Central memory CD8-positive, alpha-beta T cell (primary cell): Measurements from ENCODE around the gene SYT7.
"Not testable (repeated sequence)": the region's sequence is repeated elsewhere in the genome, so short reads cannot be mapped to it uniquely, and the experiment has no call there.

Experiments
- ATAC-seq: fragments of 150-1000 bp; cut with Tn5 transposase; replicated peaks from 2 replicates; pipeline ENCODE4 v1.10.0; 2022; ENCODE audit warnings: mild to moderate bottlenecking, moderate FRiP score, moderate number of reproducible peaks; ENCODE audit not compliant: poor library complexity, severe bottlenecking; ENCODE audit errors: extremely low read depth
- DNase-seq, 2 donors: peaks; one replicate each; pipeline ENCODE4 v3.0.0; 2021; ENCODE audit warnings: low spot score in 2 of 2
- H3K27ac Mint-ChIP-seq: one replicate; pipeline ENCODE4 v1.8.0; 2022; ENCODE audit warnings: low read depth, mild to moderate bottlenecking, moderate library complexity, mixed read lengths
- H3K27me3 Mint-ChIP-seq: one replicate; pipeline ENCODE4 v1.8.0; 2022; ENCODE audit warnings: mixed read lengths
- H3K36me3 Mint-ChIP-seq: one replicate; pipeline ENCODE4 v1.8.0; 2022; ENCODE audit warnings: mild to moderate bottlenecking, moderate library complexity, mixed read lengths; ENCODE audit not compliant: insufficient read depth
- H3K4me1 Mint-ChIP-seq: one replicate; pipeline ENCODE4 v1.8.0; 2022; ENCODE audit warnings: mixed read lengths
- H3K4me3 Mint-ChIP-seq: one replicate; pipeline ENCODE4 v1.8.0; 2022; ENCODE audit warnings: mild to moderate bottlenecking, moderate library complexity, mixed read lengths
- H3K9me3 Mint-ChIP-seq: one replicate; pipeline ENCODE4 v1.8.0; 2022; ENCODE audit warnings: mixed read lengths

Gene SYT7

DNA sequence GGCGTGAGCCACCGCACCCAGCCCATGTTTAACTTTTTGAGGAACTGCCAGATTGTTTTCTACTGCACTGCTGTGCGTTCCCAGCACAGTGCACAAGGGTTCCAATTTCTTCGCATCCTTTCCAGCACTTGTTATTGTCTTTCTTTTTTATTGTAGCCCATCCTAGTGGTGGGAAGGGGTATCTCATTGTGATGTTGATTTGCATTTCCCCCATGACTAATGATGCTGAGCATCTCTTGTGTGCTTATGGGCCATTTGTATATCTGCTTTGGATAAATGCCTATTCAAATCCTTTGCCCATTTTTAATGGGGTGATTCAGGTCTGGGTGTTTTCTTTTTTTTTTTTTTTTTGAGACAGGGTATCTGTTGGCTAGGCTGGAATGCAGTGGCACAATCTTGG is 36.6 kb upstream of the SYT7 start:
- no peaks in the 10 kb centered on the region for H3K36me3 Mint-ChIP-seq
- H3K27ac Mint-ChIP-seq = no peak overlapping the region
- DNase-seq (no peak), ATAC-seq (no peak)
- H3K9me3 Mint-ChIP-seq = no peaks in the 10 kb centered on the region
- H3K27me3 Mint-ChIP-seq = peaks cover 56% of the 10 kb centered on the region
- H3K4me3 Mint-ChIP-seq = no peak overlapping the region
- H3K4me1 Mint-ChIP-seq = no peaks in the 10 kb centered on the region

DNA sequence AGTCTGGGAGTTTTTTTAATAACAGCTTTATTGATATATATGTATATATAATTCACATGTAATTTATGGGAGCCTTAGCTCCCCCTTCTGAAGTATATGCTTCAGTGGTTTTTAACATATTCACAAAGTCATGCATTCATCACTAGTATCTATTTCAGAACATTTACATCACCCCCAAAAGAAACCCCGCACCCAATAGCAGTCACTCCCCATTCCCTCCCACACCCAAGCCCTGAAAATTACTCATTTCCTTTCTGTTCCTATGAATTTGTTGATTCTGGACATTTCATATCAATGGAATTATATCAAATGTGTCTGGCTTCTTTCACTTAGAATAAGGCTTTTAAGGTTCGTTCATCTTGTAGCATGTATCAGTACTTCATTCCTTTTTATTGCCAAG is 35.6 kb upstream of the SYT7 start:
- Mint-ChIP-seq H3K36me3 (peaks cover 3% of the 10 kb centered on the region), H3K9me3 (no peaks in the 10 kb centered on the region), H3K4me1 (no peaks in the 10 kb centered on the region), H3K27ac (no peak overlapping the region), H3K4me3 (no peak overlapping the region), H3K27me3 (peaks cover 56% of the 10 kb centered on the region)
- DNase-seq = no peak
- no peak for ATAC-seq

DNA sequence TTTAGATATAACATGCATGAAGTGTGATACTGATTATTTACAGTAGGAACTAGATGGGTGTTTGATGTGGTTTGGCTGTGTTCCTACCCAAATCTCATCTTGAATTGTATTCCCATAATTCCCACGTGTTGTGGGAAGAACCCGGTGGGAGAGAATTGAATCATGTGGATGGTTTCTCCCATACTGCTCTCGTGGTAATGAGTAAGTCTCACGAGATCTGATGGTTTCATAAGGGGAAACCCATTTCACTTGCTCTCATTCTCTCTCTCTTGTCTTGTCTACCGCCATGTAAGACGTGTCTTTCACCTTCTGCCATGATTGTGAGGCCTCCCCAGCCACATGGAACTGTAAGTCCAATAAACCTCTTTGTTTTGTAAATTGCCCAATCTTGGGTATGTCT is 33.9 kb upstream of the SYT7 start:
- not testable (repeated sequence) for H3K4me3 Mint-ChIP-seq, H3K9me3 Mint-ChIP-seq, ATAC-seq, H3K36me3 Mint-ChIP-seq, H3K4me1 Mint-ChIP-seq, H3K27ac Mint-ChIP-seq, DNase-seq
- peaks cover 55% of the 10 kb centered on the region for H3K27me3 Mint-ChIP-seq

DNA sequence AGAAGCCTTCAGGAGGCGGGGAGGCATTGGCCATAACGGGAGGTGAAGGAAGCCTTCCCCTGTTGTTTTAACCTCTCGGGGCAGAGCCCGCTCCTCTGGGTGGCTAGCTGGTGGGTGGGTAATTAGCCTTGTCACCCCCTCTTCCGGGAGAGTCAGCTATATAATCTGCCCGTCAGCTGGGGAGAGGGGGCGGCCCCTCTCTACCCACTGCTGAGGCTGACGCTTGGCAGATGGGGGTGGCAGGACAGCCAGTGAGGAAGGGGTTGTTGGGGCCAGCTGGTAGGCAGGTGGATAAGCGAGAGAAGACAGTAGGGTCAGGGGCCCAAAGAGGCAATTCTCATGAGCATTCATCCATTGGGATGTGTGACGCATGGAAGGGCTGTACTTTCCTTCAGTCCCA is 33.0 kb upstream of the SYT7 start:
- Mint-ChIP-seq H3K9me3 (no peaks in the 10 kb centered on the region), H3K4me3 (no peak overlapping the region), H3K27ac (no peak overlapping the region), H3K27me3 (peaks cover 55% of the 10 kb centered on the region), H3K36me3 (peaks cover 3% of the 10 kb centered on the region), H3K4me1 (no peaks in the 10 kb centered on the region)
- DNase-seq = no peak
- no peak for ATAC-seq

DNA sequence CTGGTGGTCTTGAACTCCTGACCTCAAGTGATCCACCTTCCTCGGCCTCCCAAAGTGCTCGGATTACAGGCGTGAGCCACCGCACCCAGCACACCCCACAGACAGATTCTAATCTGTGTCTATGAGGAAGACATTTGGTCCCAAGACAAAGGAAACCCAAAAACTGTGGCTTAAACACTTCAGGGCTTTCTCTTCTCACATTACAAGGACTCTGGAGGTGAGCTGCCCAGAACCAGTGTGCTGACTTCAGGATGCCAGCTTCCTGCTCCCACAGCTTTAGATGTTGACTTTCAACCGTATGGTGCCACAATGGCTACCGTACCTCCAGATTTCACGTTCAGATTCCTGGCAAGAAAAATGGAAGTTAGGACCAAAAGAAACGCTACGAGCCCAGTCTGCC is 32.2 kb upstream of the SYT7 start:
- Mint-ChIP-seq H3K4me1 (no peaks in the 10 kb centered on the region), H3K36me3 (peaks cover 3% of the 10 kb centered on the region), H3K4me3 (no peak overlapping the region), H3K27ac (no peak overlapping the region), H3K9me3 (no peaks in the 10 kb centered on the region), H3K27me3 (peaks cover 49% of the 10 kb centered on the region)
- DNase-seq (no peak), ATAC-seq (no peak)

DNA sequence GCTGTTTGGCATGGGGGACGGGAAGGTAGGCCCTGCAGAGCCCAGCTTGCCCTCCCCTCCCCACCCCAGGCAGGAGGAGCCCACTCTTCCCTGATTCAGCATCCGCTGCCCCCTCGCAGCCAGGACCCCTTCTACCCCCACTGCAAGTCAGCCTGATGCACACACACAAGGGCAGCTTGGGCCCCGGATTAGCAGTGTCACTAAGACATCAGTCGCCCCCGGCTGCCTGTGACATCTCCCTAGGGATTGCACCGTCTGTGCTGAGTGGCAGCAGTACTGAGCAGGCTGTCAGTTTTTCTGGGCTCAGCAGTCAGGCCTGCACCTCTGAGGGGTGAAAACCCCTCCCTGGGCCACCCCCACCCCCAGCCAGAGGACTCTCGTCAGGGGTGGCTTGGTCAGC is 30.4 kb upstream of the SYT7 start:
- peaks cover 3% of the 10 kb centered on the region for H3K36me3 Mint-ChIP-seq
- ATAC-seq (no peak), DNase-seq (no peak)
- H3K27me3 Mint-ChIP-seq = peaks cover 65% of the 10 kb centered on the region
- no peak overlapping the region for H3K4me3 Mint-ChIP-seq
- H3K27ac Mint-ChIP-seq = no peak overlapping the region
- H3K4me1 Mint-ChIP-seq = no peaks in the 10 kb centered on the region
- H3K9me3 Mint-ChIP-seq = no peaks in the 10 kb centered on the region

DNA sequence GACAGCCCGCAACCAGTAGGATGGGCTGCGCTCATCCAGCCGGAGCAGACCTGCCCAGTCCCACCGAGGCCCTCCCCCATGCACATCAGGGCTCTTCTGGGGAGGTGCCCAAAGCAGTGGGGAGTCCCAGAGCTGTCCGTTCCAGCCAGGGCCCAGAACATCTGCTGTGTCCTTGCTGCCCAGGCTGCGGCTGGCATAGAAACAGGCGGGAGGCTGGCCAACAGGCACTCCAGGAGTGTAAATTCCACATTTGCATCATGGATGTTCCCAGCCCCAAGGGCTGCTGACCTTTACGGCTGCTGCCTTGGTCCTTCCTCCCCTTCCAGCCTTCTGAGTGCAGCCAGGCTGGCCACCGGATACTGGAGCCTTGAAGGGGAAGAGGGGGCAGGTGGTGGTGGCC is 30.0 kb upstream of the SYT7 start:
- no peak for ATAC-seq
- Mint-ChIP-seq H3K4me1 (no peaks in the 10 kb centered on the region), H3K36me3 (peaks cover 3% of the 10 kb centered on the region), H3K27me3 (peaks cover 69% of the 10 kb centered on the region), H3K27ac (no peak overlapping the region), H3K4me3 (no peak overlapping the region), H3K9me3 (no peaks in the 10 kb centered on the region)
- no peak for DNase-seq

DNA sequence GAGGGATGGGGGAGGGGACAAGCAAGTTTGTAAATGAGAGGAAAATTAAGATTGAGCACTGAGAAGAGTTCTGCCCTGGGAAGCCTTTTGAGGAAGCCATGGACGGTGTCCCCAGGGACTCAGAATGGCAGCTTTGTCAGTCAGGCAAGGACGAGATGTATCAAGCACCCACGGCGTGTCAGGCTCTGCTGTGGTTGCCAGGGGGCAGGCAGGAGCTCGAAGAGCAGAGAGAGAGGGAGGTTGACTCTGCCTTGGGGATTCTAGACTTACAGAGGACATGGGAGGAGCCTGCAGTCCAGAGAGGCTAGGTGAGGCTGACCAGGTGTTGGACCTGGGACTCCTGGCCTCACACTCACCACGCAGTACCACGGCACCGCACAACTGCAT is 29.1 kb upstream of the SYT7 start:
- no peaks in the 10 kb centered on the region for H3K4me1 Mint-ChIP-seq
- H3K27me3 Mint-ChIP-seq = peaks cover 79% of the 10 kb centered on the region
- H3K27ac Mint-ChIP-seq = no peak overlapping the region
- ATAC-seq (no peak), DNase-seq (no peak)
- no peak overlapping the region for H3K4me3 Mint-ChIP-seq
- no peaks in the 10 kb centered on the region for H3K9me3 Mint-ChIP-seq
- H3K36me3 Mint-ChIP-seq = peaks cover 3% of the 10 kb centered on the region

DNA sequence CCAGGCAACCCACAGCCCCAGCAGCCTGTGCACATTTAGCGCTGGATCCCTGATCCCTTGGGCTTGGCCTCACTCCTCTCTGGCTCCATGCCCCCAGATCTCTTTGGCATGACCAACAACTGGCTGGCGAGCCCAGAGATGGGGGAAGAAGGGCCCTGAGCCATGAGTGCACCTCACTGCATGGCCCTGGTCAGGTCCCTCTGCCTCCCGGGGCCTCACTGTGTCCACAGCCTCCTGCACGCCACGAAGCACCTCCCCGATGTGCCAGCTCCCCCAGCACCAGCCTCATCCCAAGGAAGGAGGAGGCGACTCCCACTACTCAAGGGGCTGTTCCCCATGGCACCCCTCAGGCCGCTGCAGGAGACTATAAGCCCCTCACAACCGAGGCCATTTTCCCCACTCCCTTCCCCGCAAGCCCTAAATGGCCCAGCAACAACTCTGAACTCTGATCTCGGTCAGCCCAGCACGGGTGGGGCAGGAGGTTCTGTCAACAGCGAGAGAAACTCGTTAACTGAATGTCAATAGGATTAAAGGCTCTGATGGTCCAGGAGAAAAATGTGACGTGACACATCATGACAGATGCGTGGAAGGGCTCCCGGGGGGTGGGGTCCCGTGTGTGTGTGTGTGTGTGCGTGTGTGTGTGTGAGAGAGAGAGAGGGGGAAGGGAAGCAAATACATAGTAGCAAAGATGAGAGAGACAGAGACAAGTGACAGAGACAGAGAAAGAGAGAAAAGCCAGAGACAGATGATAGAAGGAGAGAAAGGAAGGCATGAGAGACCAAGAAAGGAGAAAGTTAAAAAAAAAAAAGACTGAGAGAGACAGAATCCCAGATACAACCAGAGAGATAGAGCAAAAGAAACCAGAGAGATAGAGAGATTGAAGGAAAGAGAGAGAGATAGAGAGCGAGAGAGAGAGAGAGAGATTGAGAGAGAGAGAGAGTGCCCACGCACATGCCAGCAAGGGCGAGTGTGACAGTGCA is 28.4 kb upstream of the SYT7 start:
- H3K9me3 Mint-ChIP-seq = no peaks in the 10 kb centered on the region
- no peak overlapping the region for H3K27ac Mint-ChIP-seq
- H3K4me1 Mint-ChIP-seq = no peaks in the 10 kb centered on the region
- H3K4me3 Mint-ChIP-seq = no peak overlapping the region
- H3K27me3 Mint-ChIP-seq = peaks cover 78% of the 10 kb centered on the region
- peaks cover 3% of the 10 kb centered on the region for H3K36me3 Mint-ChIP-seq
- no peak for ATAC-seq
- no peak for DNase-seq

DNA sequence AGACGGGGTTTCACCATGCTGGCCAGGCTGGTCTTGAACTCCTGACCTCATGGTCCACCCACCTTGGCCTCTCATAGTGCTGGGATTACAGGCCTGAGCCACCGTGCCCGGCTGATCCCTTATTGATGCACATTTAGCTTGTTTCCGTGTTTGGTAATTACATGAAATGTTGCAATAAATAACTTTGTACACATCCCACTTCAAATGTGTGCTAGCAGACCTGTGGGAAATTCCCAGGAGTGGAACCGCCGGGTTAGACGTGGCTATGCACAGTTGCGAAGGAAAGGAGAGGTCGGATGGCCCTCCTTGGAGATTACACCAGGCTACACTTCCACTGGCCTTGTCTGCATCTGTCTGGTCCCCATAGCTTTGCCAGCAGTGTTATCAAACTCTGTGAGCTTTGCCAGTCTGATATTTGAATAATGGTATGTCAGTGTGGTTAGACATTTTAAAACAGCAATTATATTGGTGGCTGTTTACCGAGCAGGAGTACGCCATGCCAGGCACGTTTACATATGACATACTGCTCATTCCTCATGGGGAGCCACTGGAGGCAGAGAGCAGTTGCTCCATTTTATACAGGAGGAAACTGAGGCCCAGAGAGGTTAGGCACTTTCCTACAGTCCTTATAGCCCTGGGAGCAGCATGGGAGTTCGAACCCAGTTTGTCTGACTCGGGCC is 27.2 kb upstream of the SYT7 start:
- ATAC-seq (no peak), DNase-seq (no peak)
- no peaks in the 10 kb centered on the region for H3K4me1 Mint-ChIP-seq
- peaks cover 3% of the 10 kb centered on the region for H3K36me3 Mint-ChIP-seq
- H3K27me3 Mint-ChIP-seq = peaks cover 67% of the 10 kb centered on the region
- no peak overlapping the region for H3K4me3 Mint-ChIP-seq
- no peak overlapping the region for H3K27ac Mint-ChIP-seq
- no peaks in the 10 kb centered on the region for H3K9me3 Mint-ChIP-seq

DNA sequence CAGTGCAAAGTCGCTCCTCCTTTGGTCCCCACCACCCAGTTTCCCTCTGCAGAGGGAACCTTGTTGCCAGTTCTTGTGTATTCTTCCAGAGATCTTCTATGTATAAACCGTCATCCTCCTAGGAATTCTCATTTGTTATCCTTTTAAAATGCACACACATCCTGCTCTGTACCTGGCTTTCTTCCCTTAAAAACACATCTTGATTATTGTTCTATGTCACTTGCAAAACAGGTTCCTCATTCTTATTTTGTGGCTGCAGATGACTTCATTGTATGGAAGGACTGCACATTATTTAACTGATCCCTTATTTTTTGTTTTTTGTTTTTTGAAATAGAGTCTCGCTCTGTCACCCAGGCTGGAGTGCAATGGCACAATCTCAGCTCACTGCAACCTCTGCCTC is 26.6 kb upstream of the SYT7 start:
- DNase-seq = no peak
- H3K4me3 Mint-ChIP-seq = no peak overlapping the region
- H3K27ac Mint-ChIP-seq = no peak overlapping the region
- no peaks in the 10 kb centered on the region for H3K4me1 Mint-ChIP-seq
- H3K9me3 Mint-ChIP-seq = no peaks in the 10 kb centered on the region
- ATAC-seq = no peak
- peaks cover 70% of the 10 kb centered on the region for H3K27me3 Mint-ChIP-seq
- H3K36me3 Mint-ChIP-seq = peaks cover 3% of the 10 kb centered on the region

DNA sequence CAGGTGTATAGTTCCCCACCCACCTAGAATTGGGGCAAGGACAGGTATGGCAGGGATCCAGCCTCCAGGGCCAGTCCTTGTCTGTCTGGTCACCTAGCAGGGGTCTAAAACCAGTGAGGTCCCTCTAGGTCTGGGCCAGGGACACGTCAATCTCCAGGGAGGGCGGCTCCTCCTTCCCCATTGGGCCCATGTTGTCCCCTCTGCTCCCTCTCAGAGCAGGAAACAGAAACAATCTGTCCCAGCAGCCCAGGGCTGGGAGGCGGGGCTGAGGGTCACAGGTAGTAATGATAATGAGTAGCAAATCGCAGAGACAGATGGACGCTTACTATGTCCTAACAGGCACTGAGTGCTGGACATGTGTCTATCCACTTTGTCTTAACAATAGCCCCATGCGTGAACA is 22.8 kb upstream of the SYT7 start:
- Mint-ChIP-seq H3K9me3 (no peaks in the 10 kb centered on the region), H3K36me3 (no peaks in the 10 kb centered on the region), H3K27ac (no peak overlapping the region), H3K27me3 (peaks cover 71% of the 10 kb centered on the region), H3K4me3 (no peak overlapping the region), H3K4me1 (no peaks in the 10 kb centered on the region)
- ATAC-seq (no peak), DNase-seq (no peak)
